Left kidney (tissue), 2 donors: ENCODE results near the gene GALNT16. TPM values are rescaled to one million over a fixed set of nuclear protein-coding genes. Genes with fewer than 3 reads are reported as not detected.

Source experiments
- DNase-seq: peaks from one replicate; pipeline ENCODE4 v3.0.0-alpha.2; 2013
- polyA plus RNA-seq: library from polyadenylated mRNA; unstranded; fragments of 120-200 nt; gene quantifications from one replicate; pipeline ENCODE4 v1.2.1, GENCODE V29; 2013; ENCODE audit not compliant: insufficient read length

Gene GALNT16
- polyA plus RNA-seq, 1 donor = 2.7 TPM

DNA sequence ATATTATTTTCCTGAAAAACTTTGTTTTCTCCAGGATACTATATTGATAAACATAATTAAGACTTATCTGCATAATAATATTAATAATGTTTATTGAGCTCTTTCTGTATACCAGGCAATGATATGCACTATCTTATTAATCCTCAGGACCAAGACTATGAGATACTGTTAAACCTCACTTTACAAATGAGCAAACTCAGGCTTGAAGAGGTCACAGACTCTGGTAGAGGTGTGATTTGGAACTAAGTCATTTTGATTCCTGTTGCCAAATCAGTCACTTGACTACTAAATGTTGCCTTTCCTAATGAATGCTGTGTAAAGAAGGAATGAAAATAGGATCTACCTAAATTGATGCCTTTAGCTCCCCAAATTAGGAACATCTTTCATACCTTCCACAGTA lies 145.8 kb downstream of the GALNT16 start:
- no peak for DNase-seq

Other genes starting within 250 kb of the GALNT16 start
- 66.6 TPM for gene DCAF5, start 107.0 kb upstream of the GALNT16 start, polyA plus RNA-seq
- 35.6 TPM for gene EXD2, start 68.7 kb upstream of the GALNT16 start, polyA plus RNA-seq
- 350 TPM for gene ERH, start 138.1 kb downstream of the GALNT16 start, polyA plus RNA-seq
- 93.1 TPM for gene SLC39A9, start 138.5 kb downstream of the GALNT16 start, polyA plus RNA-seq
- 5.4 TPM for gene PLEKHD1, start 224.6 kb downstream of the GALNT16 start, polyA plus RNA-seq